Neutrophil (primary cell): ENCODE results near the gene EMSY.

Source experiments
- H3K27ac ChIP-seq: fragments of 200-600 bp; sonication (generic); 2 replicates; pipeline ENCODE4 v1.5.1; 2016; ENCODE audit warnings: mild to moderate bottlenecking, moderate library complexity
- H3K27me3 ChIP-seq: fragments of 200-600 bp; sonication (generic); 2 replicates; pipeline ENCODE4 v1.6.0; 2016; ENCODE audit warnings: mild to moderate bottlenecking
- H3K36me3 ChIP-seq: fragments of 200-600 bp; sonication (generic); 2 replicates; pipeline ENCODE4 v1.5.1; 2017
- H3K4me1 ChIP-seq, 2 experiments: fragments of 200-600 bp in 1 of 2; sonication (generic) in 1 of 2; 1 replicate in 1 of 2; 2 replicates in 1 of 2; pipeline versions ENCODE4 v1.5.1 to v1.6.1; 2013 to 2016; ENCODE audit warnings: low read depth in 1 of 2, low read length in 1 of 2, mild to moderate bottlenecking in 1 of 2, moderate library complexity in 1 of 2; ENCODE audit not compliant: control insufficient read depth in 1 of 2, insufficient read depth in 1 of 2
- H3K4me3 ChIP-seq, 2 experiments: fragments of 200-600 bp in 1 of 2; sonication (generic) in 1 of 2; 1 replicate in 1 of 2; 2 replicates in 1 of 2; pipeline ENCODE4 v1.5.1; 2013 to 2016; ENCODE audit warnings: low read depth in 1 of 2, low read length in 1 of 2, mild to moderate bottlenecking in 1 of 2, moderate library complexity in 1 of 2
- H3K9me3 ChIP-seq: fragments of 200-600 bp; sonication (generic); 2 replicates; pipeline ENCODE4 v1.5.1; 2016
- CTCF ChIP-seq: fragments of 200-600 bp; sonication (generic); IDR thresholded peaks from 2 replicates; pipeline ENCODE4 v1.5.1; 2016; ENCODE audit warnings: antibody characterized with exemption

Gene EMSY

GRCh38 chr11:76456571-76456970 is 11.8 kb downstream of the EMSY start:
- Histone ChIP-seq H3K4me1 (no peaks in the 10 kb centered on the region), H3K4me3 (no peak overlapping the region), H3K9me3 (no peaks in the 10 kb centered on the region), H3K36me3 (peaks cover 84% of the 10 kb centered on the region), H3K27ac (no peak overlapping the region), H3K27me3 (no peaks in the 10 kb centered on the region)
- no peak for TF ChIP-seq CTCF

GRCh38 chr11:76459299-76459698 is 14.5 kb downstream of the EMSY start:
- Histone ChIP-seq H3K9me3 (no peaks in the 10 kb centered on the region), H3K4me1 (no peaks in the 10 kb centered on the region), H3K4me3 (no peak overlapping the region), H3K27ac (no peak overlapping the region), H3K36me3 (peaks cover 65% of the 10 kb centered on the region), H3K27me3 (no peaks in the 10 kb centered on the region)
- TF ChIP-seq CTCF = no peak

DNA sequence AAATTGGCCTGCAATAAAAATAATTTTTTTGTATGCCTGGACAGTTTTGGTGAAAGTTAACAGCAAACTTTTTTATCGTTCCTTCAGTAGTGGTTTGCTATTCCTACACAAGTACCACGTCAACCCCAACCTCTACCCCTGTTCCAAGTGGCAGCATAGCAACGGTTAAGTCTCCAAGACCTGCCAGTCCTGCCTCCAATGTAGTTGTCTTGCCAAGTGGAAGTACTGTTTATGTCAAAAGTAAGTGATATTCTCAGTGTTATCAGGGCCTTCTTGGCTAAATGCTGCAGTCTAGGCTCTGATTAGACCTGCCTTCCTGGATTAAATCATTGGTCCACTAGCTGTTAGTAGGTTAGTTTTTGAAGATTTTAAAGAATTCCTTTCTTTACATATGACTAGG is 15.0 kb downstream of the EMSY start:
- H3K36me3 ChIP-seq = peaks cover 60% of the 10 kb centered on the region
- TF ChIP-seq CTCF = no peak

DNA sequence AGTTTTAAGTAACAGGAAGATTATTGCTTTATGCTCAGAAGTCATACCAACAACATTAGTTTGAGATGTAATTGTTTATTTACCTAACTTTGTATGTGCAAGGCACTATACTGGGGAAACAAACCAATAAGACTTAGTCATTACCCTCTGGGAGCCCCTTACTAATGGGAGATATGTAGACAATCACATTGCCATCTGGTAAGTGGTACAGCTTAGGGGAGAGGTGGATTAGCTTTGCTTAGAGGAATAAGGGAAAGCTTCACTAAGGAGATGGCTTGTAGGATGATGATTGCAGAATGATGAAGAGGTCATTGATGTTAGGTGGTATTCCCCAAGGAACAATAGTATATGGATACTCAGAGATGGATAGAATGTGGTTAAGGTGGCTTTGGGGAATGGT is 17.5 kb downstream of the EMSY start:
- H3K9me3 ChIP-seq = no peaks in the 10 kb centered on the region
- no peak overlapping the region for H3K27ac ChIP-seq
- no peak for TF ChIP-seq CTCF
- no peaks in the 10 kb centered on the region for H3K4me1 ChIP-seq
- peaks cover 58% of the 10 kb centered on the region for H3K36me3 ChIP-seq
- no peaks in the 10 kb centered on the region for H3K27me3 ChIP-seq
- H3K4me3 ChIP-seq = no peak overlapping the region

More for the DNA sequence above, 15.0 kb downstream of the EMSY start:
- Histone ChIP-seq H3K4me1 (no peaks in the 10 kb centered on the region), H3K27me3 (no peaks in the 10 kb centered on the region), H3K9me3 (no peaks in the 10 kb centered on the region), H3K4me3 (no peak overlapping the region), H3K27ac (no peak overlapping the region)

DNA sequence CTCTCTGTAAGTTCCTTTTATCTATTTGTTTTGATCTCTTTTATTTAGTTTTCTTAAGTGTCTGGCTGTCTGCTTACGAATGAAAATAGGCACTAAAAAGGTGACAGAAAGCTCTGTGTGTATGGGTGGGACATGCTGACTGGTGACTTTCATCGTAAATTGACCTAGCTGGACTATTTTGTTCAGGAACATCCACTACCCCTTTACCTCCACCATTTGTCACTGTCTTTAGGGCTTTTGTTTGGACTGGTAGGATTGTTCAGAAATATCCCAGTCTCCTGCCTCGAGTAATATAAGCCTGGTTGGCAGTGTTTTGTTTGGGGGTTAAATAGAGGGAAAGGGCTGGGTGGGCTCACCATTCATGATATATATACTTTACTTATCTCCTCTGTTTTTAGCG is 20.9 kb downstream of the EMSY start:
- H3K36me3 ChIP-seq = peaks cover 53% of the 10 kb centered on the region
- H3K27ac ChIP-seq = no peak overlapping the region
- H3K4me1 ChIP-seq = no peaks in the 10 kb centered on the region
- TF ChIP-seq CTCF = no peak
- no peaks in the 10 kb centered on the region for H3K9me3 ChIP-seq
- H3K4me3 ChIP-seq = no peak overlapping the region
- no peaks in the 10 kb centered on the region for H3K27me3 ChIP-seq

DNA sequence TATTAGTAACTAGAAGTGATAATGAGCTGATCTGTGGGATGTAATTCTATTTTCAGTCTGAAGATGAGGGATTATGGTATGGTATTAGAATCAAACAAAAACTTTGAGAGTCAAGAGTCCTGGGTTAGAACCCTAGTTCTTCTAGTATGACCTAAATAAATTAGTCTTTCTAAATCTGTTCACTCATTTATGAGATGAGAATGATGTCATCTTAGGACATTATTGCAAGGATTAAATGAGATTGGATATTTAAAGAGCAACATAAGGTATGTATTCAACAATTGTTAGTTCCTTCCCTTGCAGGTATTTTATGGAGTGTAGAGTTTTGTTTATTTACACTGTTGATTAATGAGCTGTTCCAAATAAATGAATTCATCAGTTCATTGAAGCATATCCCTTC is 21.8 kb downstream of the EMSY start:
- H3K9me3 ChIP-seq = no peaks in the 10 kb centered on the region
- H3K4me1 ChIP-seq = no peaks in the 10 kb centered on the region
- no peak for TF ChIP-seq CTCF
- no peaks in the 10 kb centered on the region for H3K27me3 ChIP-seq
- peaks cover 50% of the 10 kb centered on the region for H3K36me3 ChIP-seq
- H3K27ac ChIP-seq = no peak overlapping the region
- H3K4me3 ChIP-seq = no peak overlapping the region
